ENCODE data around the gene GPX4. TPM values are rescaled to one million over a fixed set of nuclear protein-coding genes. Genes with fewer than 3 reads are reported as not detected.
A peak's percentile ranks its signal among the peaks of the same experiment; 100 is the strongest.

Gene GPX4
- total RNA-seq, 1 experiment from 2014 or later, result 251 TPM

GRCh38 chr19:1094655-1094977 lies 9.2 kb upstream of the GPX4 start:
- CTCF ChIA-PET, result no interaction called here
- peak overlapping the region; percentile 93 for H3K4me3 Mint-ChIP-seq (ENCODE audit: low read depth, unreplicated experiment)
- intact Hi-C loops (cut with micrococcal nuclease; ENCODE audit: unreplicated experiment), result no loop called here
- no peak for DNase-seq
- H3K27me3 Mint-ChIP-seq (ENCODE audit: unreplicated experiment), result no peaks in the 10 kb centered on the region
- no peaks in the 10 kb centered on the region for H3K9me3 Mint-ChIP-seq (ENCODE audit: low read depth, unreplicated experiment)
- H3K36me3 Mint-ChIP-seq (ENCODE audit: insufficient read depth, unreplicated experiment), result peaks cover 52% of the 10 kb centered on the region
- H3K27ac Mint-ChIP-seq (ENCODE audit: unreplicated experiment), result peak overlapping the region; percentile 77
- TF ChIP-seq CTCF (IDR thresholded peaks at IDR 0.05; ENCODE audit: unreplicated experiment), result no peak
- BruUV-seq (replicated peaks), result no TSS peak
- H3K4me1 Mint-ChIP-seq (ENCODE audit: low read depth, unreplicated experiment), result peaks cover 19% of the 10 kb centered on the region

GRCh38 chr19:1094978-1095701 lies 8.7 kb upstream of the GPX4 start, which contains the start of gene POLR2E:
Gene POLR2E, minus strand, starts transcription at chr19:1095375. Its CDS starts 60 bp downstream, at chr19:1095315.
- intact Hi-C loops (cut with micrococcal nuclease; ENCODE audit: unreplicated experiment), result no loop called here
- peaks cover 56% of the 10 kb centered on the region for H3K36me3 Mint-ChIP-seq (ENCODE audit: insufficient read depth, unreplicated experiment)
- no peaks in the 10 kb centered on the region for H3K9me3 Mint-ChIP-seq (ENCODE audit: low read depth, unreplicated experiment)
- TF ChIP-seq CTCF (IDR thresholded peaks at IDR 0.05; ENCODE audit: unreplicated experiment), result no peak
- no peaks in the 10 kb centered on the region for H3K27me3 Mint-ChIP-seq (ENCODE audit: unreplicated experiment)
- CTCF ChIA-PET, result no interaction called here
- peaks cover 19% of the 10 kb centered on the region for H3K4me1 Mint-ChIP-seq (ENCODE audit: low read depth, unreplicated experiment)
- DNase-seq, result peak; percentile 92
- BruUV-seq (replicated peaks), result no TSS peak
- peak within 1 kb of the TSS; percentile 77 for H3K27ac Mint-ChIP-seq (ENCODE audit: unreplicated experiment)
- peak within 1 kb of the TSS; percentile 93 for H3K4me3 Mint-ChIP-seq (ENCODE audit: low read depth, unreplicated experiment)

GRCh38 chr19:1097810-1098176 lies 6.0 kb upstream of the GPX4 start:
- H3K4me3 Mint-ChIP-seq (ENCODE audit: low read depth, unreplicated experiment), result no peak overlapping the region
- H3K9me3 Mint-ChIP-seq (ENCODE audit: low read depth, unreplicated experiment), result no peaks in the 10 kb centered on the region
- BruUV-seq (replicated peaks), result no TSS peak
- H3K4me1 Mint-ChIP-seq (ENCODE audit: low read depth, unreplicated experiment), result peaks cover 19% of the 10 kb centered on the region
- TF ChIP-seq CTCF (IDR thresholded peaks at IDR 0.05; ENCODE audit: unreplicated experiment), result no peak
- intact Hi-C loops (cut with micrococcal nuclease; ENCODE audit: unreplicated experiment), result no loop called here
- no peak for DNase-seq
- CTCF ChIA-PET, result no interaction called here
- H3K27me3 Mint-ChIP-seq (ENCODE audit: unreplicated experiment), result no peaks in the 10 kb centered on the region
- peak overlapping the region; percentile 77 for H3K27ac Mint-ChIP-seq (ENCODE audit: unreplicated experiment)
- peaks cover 60% of the 10 kb centered on the region for H3K36me3 Mint-ChIP-seq (ENCODE audit: insufficient read depth, unreplicated experiment)

- TF ChIP-seq CTCF (IDR thresholded peaks at IDR 0.05; ENCODE audit: unreplicated experiment), result no peak
- Mint-ChIP-seq H3K4me1 (ENCODE audit: low read depth, unreplicated experiment) (peaks cover 19% of the 10 kb centered on the region), H3K36me3 (ENCODE audit: insufficient read depth, unreplicated experiment) (peaks cover 64% of the 10 kb centered on the region), H3K27ac (ENCODE audit: unreplicated experiment) (peak overlapping the region; percentile 77), H3K4me3 (ENCODE audit: low read depth, unreplicated experiment) (no peak overlapping the region), H3K9me3 (ENCODE audit: low read depth, unreplicated experiment) (no peaks in the 10 kb centered on the region), H3K27me3 (ENCODE audit: unreplicated experiment) (no peaks in the 10 kb centered on the region)
- intact Hi-C loops (cut with micrococcal nuclease; ENCODE audit: unreplicated experiment), result no loop called here
- BruUV-seq (replicated peaks), result no TSS peak
- no peak for DNase-seq
- CTCF ChIA-PET, result no interaction called here
Measured at GRCh38 chr19:1098177-1099051, 5.4 kb upstream of the GPX4 start.
